A673 (cell line): ENCODE measurements around the gene DDHD1.

Source experiments
- EZH2 ChIP-seq: fragments of 200-600 bp; sonication (generic); IDR thresholded peaks from 2 replicates; pipeline ENCODE4 v1.6.1; 2017; ENCODE audit warnings: borderline replicate concordance, low read depth, mild to moderate bottlenecking, mixed read lengths, antibody characterized with exemption, low read length; ENCODE audit not compliant: poor library complexity, severe bottlenecking
- TF ChIP-seq, protein P1 (sequence below): fragments of 300-800, 200-600 bp; sonication (generic); conservative IDR thresholded peaks from 2 replicates; pipeline ENCODE4 v1.5.1; 2017; ENCODE audit warnings: low read depth, mild to moderate bottlenecking, antibody characterized with exemption, low read length, moderate library complexity, mixed read lengths

DNA sequence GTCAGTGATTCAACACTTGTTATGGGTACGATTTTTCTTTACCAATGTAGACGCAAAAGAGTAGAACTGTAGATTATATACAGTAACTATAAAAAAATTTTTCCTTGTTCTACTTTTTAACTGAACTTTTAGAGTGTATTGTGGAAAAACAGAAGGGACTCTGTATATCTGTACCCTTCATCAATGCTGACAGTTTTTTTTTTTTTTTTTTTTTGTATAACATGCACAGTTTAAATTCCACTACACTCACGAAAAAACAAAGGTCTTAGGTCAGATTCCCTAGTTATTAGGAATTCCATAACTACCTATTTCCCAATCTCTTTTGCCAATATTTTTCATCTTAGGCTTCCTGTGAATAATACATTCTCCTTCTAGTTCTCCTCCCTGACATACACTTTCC lies 6.4 kb downstream of the DDHD1 start:
- TF ChIP-seq, protein P1, sequence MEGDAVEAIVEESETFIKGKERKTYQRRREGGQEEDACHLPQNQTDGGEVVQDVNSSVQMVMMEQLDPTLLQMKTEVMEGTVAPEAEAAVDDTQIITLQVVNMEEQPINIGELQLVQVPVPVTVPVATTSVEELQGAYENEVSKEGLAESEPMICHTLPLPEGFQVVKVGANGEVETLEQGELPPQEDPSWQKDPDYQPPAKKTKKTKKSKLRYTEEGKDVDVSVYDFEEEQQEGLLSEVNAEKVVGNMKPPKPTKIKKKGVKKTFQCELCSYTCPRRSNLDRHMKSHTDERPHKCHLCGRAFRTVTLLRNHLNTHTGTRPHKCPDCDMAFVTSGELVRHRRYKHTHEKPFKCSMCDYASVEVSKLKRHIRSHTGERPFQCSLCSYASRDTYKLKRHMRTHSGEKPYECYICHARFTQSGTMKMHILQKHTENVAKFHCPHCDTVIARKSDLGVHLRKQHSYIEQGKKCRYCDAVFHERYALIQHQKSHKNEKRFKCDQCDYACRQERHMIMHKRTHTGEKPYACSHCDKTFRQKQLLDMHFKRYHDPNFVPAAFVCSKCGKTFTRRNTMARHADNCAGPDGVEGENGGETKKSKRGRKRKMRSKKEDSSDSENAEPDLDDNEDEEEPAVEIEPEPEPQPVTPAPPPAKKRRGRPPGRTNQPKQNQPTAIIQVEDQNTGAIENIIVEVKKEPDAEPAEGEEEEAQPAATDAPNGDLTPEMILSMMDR = no peak
- TF ChIP-seq EZH2 = no peak
